HepG2 (cell line): ENCODE measurements around the gene SYNPO2L. TPM values are rescaled to one million over a fixed set of nuclear protein-coding genes. Genes with fewer than 3 reads are reported as not detected.
A peak's percentile ranks its signal among the peaks of the same experiment; 100 is the strongest.

ENCODE experiments used
- BRF2 ChIP-seq: sonication (generic); formaldehyde crosslinking; IDR thresholded peaks from 2 replicates; pipeline ENCODE4 v1.8.1; 2022; ENCODE audit warnings: mild to moderate bottlenecking, missing genetic modification reagents
- CREB1 ChIP-seq, 2 experiments: fragments of 450-650 bp in 1 of 2; IDR thresholded peaks; 2 replicates each; pipeline ENCODE4 v1.6.1; 2016 to 2017; ENCODE audit warnings: control low read depth in 1 of 2, mild to moderate bottlenecking in 1 of 2, missing compliant biosample characterization in 1 of 2, missing genetic modification characterization in 1 of 2
- RFX5 ChIP-seq: IDR thresholded peaks from 2 replicates; pipeline ENCODE4 v1.6.1; 2011; ENCODE audit warnings: low read depth, low read length, improper control_type of control experiment
- SNRNP70 ChIP-seq: fragments of 200-400 bp; formaldehyde crosslinking; IDR thresholded peaks from 2 replicates; pipeline ENCODE4 v1.6.1; 2017; ENCODE audit warnings: mild to moderate bottlenecking, low read depth, low read length, moderate library complexity
- SRSF1 ChIP-seq: fragments of 200-400 bp; formaldehyde crosslinking; optimal IDR thresholded peaks from 2 replicates; pipeline ENCODE3; 2017; ENCODE audit warnings: mild to moderate bottlenecking, low read depth, low read length, moderate library complexity
- XBP1 ChIP-seq: sonication (generic); formaldehyde crosslinking; IDR thresholded peaks from 2 replicates; pipeline ENCODE4 v1.5.0; 2020; ENCODE audit warnings: missing genetic modification reagents
- ZBTB1 ChIP-seq: sonication (generic); formaldehyde crosslinking; IDR thresholded peaks from 2 replicates; pipeline ENCODE4 v1.4.0; 2020; ENCODE audit warnings: missing genetic modification reagents, borderline replicate concordance
- ZNF318 ChIP-seq: sonication (generic); formaldehyde crosslinking; IDR thresholded peaks from 2 replicates; pipeline ENCODE4 v1.4.0; 2020; ENCODE audit warnings: mild to moderate bottlenecking, missing genetic modification reagents
- ZNF33A ChIP-seq: sonication (generic); formaldehyde crosslinking; IDR thresholded peaks from 2 replicates; pipeline ENCODE4 v1.5.1; 2020; ENCODE audit warnings: missing genetic modification reagents, mild to moderate bottlenecking, moderate library complexity, borderline replicate concordance
- ZNF460 ChIP-seq: sonication (generic); formaldehyde crosslinking; IDR thresholded peaks from 2 replicates; pipeline ENCODE4 v1.5.1; 2020; ENCODE audit warnings: missing genetic modification reagents, mild to moderate bottlenecking, borderline replicate concordance
- polyA plus RNA-seq, 8 experiments: library from polyadenylated mRNA; depleted of rRNA in 3 of 8; stranded (reverse) in 7 of 8; unstranded in 1 of 8; fragments of >200 nt; fragmentation: Illumina TruSeq in 4 of 8; extraction: Trizol in 4 of 8; gene quantifications; 2 replicates each; pipeline versions ENCODE4 v1.2.1 to v1.2.3, GENCODE V29; 2011 to 2016; ENCODE audit warnings: low read depth in 4 of 8, missing spikeins in 1 of 8, mixed read lengths in 1 of 8; ENCODE audit not compliant: insufficient read depth in 1 of 8
- total RNA-seq, 5 experiments: library from RNA; depleted of rRNA; stranded (reverse); fragments of >200 nt; fragmentation: Illumina TruSeq; extraction: Trizol; gene quantifications; 2 replicates each; pipeline ENCODE4 v1.2.3, GENCODE V29; 2016; ENCODE audit warnings: low read depth in 1 of 5
- TF ChIP-seq, protein P1 (sequence below), 2 experiments: sonication (generic) in 1 of 2; formaldehyde crosslinking in 1 of 2; IDR thresholded peaks; 2 replicates each; pipeline versions ENCODE4 v1.6.1 to v1.9.0; 2014 to 2022; ENCODE audit warnings: antibody characterized with exemption in 1 of 2, borderline replicate concordance in 1 of 2, inconsistent platforms in 1 of 2, low read depth in 1 of 2, missing genetic modification reagents in 1 of 2

SYNPO2L gene
- total and polyA plus RNA-seq, 2 of the 13 experiments (the other 11 are each of a cell fraction or from before 2014, with no cell fraction given): not detected

DNA sequence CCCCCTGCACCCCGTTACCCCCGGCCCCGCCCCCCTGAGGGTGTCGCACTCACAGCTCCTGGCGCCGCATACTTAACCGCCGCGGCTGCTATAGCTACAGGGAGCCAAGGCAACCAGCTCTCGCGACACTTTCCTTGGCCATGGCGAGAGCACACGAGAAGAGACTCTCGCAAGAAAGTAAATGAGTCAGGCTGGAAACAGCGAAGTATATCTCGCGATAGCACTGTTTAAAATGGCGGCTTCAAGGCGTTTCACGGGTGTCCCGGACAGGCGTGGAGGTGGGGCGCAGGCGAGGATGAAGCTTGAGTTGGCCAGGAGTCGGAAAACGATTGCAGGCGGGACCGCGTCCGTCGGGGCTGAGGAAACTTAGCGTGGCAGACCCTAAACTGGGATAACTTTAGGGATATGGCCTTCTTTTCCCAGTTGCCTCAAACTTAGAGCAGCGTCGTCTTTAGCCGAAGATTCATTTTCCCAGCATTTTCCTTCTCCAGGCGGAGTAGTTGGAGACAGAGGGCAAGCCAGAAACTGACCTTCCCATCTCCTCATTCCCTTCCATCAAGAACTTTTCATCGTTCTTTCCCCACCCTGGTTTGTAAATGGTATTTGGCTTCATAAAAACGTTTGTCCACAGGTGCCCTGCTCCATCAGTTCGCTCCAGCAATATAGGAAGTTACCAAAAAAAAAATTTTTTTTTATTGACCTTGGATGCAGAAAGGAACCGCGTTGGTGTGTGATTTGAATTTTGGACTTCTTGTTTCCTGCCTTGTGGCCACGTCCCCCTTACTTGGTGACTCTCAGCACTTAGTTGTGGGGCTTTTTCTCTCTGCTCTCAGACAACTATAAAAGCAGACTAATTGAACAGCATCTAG lies 29.7 kb downstream of the SYNPO2L start (continued):
- TF ChIP-seq, protein P1, sequence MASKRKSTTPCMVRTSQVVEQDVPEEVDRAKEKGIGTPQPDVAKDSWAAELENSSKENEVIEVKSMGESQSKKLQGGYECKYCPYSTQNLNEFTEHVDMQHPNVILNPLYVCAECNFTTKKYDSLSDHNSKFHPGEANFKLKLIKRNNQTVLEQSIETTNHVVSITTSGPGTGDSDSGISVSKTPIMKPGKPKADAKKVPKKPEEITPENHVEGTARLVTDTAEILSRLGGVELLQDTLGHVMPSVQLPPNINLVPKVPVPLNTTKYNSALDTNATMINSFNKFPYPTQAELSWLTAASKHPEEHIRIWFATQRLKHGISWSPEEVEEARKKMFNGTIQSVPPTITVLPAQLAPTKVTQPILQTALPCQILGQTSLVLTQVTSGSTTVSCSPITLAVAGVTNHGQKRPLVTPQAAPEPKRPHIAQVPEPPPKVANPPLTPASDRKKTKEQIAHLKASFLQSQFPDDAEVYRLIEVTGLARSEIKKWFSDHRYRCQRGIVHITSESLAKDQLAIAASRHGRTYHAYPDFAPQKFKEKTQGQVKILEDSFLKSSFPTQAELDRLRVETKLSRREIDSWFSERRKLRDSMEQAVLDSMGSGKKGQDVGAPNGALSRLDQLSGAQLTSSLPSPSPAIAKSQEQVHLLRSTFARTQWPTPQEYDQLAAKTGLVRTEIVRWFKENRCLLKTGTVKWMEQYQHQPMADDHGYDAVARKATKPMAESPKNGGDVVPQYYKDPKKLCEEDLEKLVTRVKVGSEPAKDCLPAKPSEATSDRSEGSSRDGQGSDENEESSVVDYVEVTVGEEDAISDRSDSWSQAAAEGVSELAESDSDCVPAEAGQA (IDR thresholded peaks at IDR 0.05; ENCODE audit: low read depth): peak; percentile 91
- TF ChIP-seq, protein P1 (CRISPR knock-in tag; IDR thresholded peaks at IDR 0.05; ENCODE audit: borderline replicate concordance): no peak
- no peak for TF ChIP-seq ZNF33A (CRISPR knock-in tag)
- no peak for TF ChIP-seq RFX5
- TF ChIP-seq BRF2 (CRISPR knock-in tag): peak; percentile 68; the same call in 1 of the 2 replicates
- TF ChIP-seq ZBTB1 (CRISPR knock-in tag): no peak
- TF ChIP-seq CREB1 (IDR thresholded peaks at IDR 0.05): no peak
- TF ChIP-seq CREB1 (CRISPR knock-in tag; IDR thresholded peaks at IDR 0.05): no peak
- TF ChIP-seq ZNF460: no peak
- TF ChIP-seq XBP1: no peak
- peak; percentile 54 for TF ChIP-seq SRSF1
- TF ChIP-seq ZNF318 (CRISPR knock-in tag): 0 out of 2 replicates have a peak, but pooled peaks have one; percentile 33
- TF ChIP-seq SNRNP70: no peak
